Esophagus squamous epithelium (tissue), 4 donors: Measurements from ENCODE around the gene PPP2R1A.

Source experiments
- POLR2A ChIP-seq, 4 donors: fragments of 450-650 bp; IDR thresholded peaks; one replicate each; pipeline ENCODE4 v1.6.1; 2017; ENCODE audit warnings: antibody characterized with exemption in 4 of 4, mild to moderate bottlenecking in 4 of 4, moderate library complexity in 3 of 4
- TF ChIP-seq, protein P1 (sequence below), 6 experiments: fragments of 450-650 bp in 4 of 6; fragments of 200-600 bp in 2 of 6; sonication (generic) in 2 of 6; IDR thresholded peaks; one replicate each; pipeline ENCODE4 v1.5.1; 2016 to 2019; ENCODE audit warnings: antibody characterized with exemption in 6 of 6, mild to moderate bottlenecking in 4 of 6, moderate library complexity in 4 of 6

DNA sequence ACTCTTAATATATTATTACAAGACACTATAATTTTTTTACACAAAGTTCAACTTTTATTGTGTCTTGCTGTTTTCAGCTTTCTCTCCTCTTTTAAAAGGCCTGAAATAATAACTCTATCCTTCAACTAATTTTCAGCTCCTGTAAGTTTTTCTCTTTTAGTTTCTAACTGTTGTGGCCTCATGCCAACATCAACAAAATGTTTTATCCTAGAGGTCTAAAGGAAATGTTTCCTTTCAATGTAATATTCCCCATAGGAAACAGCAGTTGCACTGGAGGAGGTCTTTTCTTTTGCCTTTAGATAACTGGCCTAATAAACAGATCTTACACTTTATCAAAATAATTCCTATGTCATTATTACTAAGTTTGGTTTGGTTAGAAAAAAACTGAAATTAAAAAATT, 41.6 kb upstream of the PPP2R1A start:
- TF ChIP-seq, protein P1, sequence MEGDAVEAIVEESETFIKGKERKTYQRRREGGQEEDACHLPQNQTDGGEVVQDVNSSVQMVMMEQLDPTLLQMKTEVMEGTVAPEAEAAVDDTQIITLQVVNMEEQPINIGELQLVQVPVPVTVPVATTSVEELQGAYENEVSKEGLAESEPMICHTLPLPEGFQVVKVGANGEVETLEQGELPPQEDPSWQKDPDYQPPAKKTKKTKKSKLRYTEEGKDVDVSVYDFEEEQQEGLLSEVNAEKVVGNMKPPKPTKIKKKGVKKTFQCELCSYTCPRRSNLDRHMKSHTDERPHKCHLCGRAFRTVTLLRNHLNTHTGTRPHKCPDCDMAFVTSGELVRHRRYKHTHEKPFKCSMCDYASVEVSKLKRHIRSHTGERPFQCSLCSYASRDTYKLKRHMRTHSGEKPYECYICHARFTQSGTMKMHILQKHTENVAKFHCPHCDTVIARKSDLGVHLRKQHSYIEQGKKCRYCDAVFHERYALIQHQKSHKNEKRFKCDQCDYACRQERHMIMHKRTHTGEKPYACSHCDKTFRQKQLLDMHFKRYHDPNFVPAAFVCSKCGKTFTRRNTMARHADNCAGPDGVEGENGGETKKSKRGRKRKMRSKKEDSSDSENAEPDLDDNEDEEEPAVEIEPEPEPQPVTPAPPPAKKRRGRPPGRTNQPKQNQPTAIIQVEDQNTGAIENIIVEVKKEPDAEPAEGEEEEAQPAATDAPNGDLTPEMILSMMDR (IDR thresholded peaks at IDR 0.05) = no peak
- TF ChIP-seq POLR2A (IDR thresholded peaks at IDR 0.05) = no peak
